GM18870 (cell line): Measurements from ENCODE around the gene PLSCR4.
"Not testable (repeated sequence)": the region's sequence is repeated elsewhere in the genome, so short reads cannot be mapped to it uniquely, and the experiment has no call there.

ENCODE experiments used
- ATAC-seq: cut with Tn5 transposase; IDR thresholded peaks from one replicate; pipeline ENCODE4 v1.9.1; 2021; ENCODE audit warnings: moderate library complexity; ENCODE audit not compliant: unreplicated experiment

Gene PLSCR4

GRCh38 chr3:146247911-146248310, 3.0 kb downstream of the PLSCR4 start:
- no peak for ATAC-seq

GRCh38 chr3:146246526-146246925, 4.4 kb downstream of the PLSCR4 start:
- ATAC-seq: no peak

GRCh38 chr3:146243559-146243958, 7.3 kb downstream of the PLSCR4 start:
- ATAC-seq: no peak

- ATAC-seq: no peak
Observed at GRCh38 chr3:146241523-146242240, 9.2 kb downstream of the PLSCR4 start.

GRCh38 chr3:146233487-146233886, 17.4 kb downstream of the PLSCR4 start:
- no peak for ATAC-seq

GRCh38 chr3:146227486-146227885, 23.4 kb downstream of the PLSCR4 start:
- no peak for ATAC-seq

- no peak for ATAC-seq
Observed at GRCh38 chr3:146226881-146227280, 24.0 kb downstream of the PLSCR4 start.

GRCh38 chr3:146225458-146225857, 25.4 kb downstream of the PLSCR4 start:
- ATAC-seq: not testable (repeated sequence)

GRCh38 chr3:146223401-146224373, 27.2 kb downstream of the PLSCR4 start:
- no peak for ATAC-seq

- no peak for ATAC-seq
Observed at GRCh38 chr3:146222204-146223046, 28.5 kb downstream of the PLSCR4 start.

GRCh38 chr3:146221276-146221675, 29.6 kb downstream of the PLSCR4 start:
- no peak for ATAC-seq

- ATAC-seq: no peak
Observed at GRCh38 chr3:146218880-146219866, 31.7 kb downstream of the PLSCR4 start.

GRCh38 chr3:146217324-146217723, 33.6 kb downstream of the PLSCR4 start:
- ATAC-seq: no peak

- no peak for ATAC-seq
Observed at GRCh38 chr3:146214493-146214892, 36.4 kb downstream of the PLSCR4 start.

- no peak for ATAC-seq
Observed at GRCh38 chr3:146209371-146209770, 41.5 kb downstream of the PLSCR4 start.

GRCh38 chr3:146203776-146204175, 47.1 kb downstream of the PLSCR4 start:
- ATAC-seq: no peak

- no peak for ATAC-seq
Observed at GRCh38 chr3:146200461-146201220, 50.3 kb downstream of the PLSCR4 start.

- no peak for ATAC-seq
Observed at GRCh38 chr3:146199762-146200161, 51.1 kb downstream of the PLSCR4 start.

- ATAC-seq: no peak
Observed at GRCh38 chr3:146196789-146197188, 54.1 kb downstream of the PLSCR4 start.
